Progenitor cell of endocrine pancreas (in vitro differentiated cells): ENCODE results near the gene RNF149. TPM values are rescaled to one million over a fixed set of nuclear protein-coding genes. Genes with fewer than 3 reads are reported as not detected.

Experiments used
- DNase-seq: peaks from one replicate; pipeline ENCODE4 v3.0.0; 2021; ENCODE audit warnings: low spot score; ENCODE audit not compliant: unreplicated experiment
- H3K27ac Mint-ChIP-seq: 2 replicates; pipeline ENCODE4 v1.8.0; 2021; ENCODE audit warnings: mild to moderate bottlenecking, moderate library complexity, mixed read lengths
- H3K27me3 Mint-ChIP-seq: 2 replicates; pipeline ENCODE4 v1.8.0; 2021; ENCODE audit warnings: mixed read lengths
- H3K36me3 Mint-ChIP-seq: 2 replicates; pipeline ENCODE4 v1.8.0; 2022; ENCODE audit warnings: mixed read lengths; ENCODE audit not compliant: insufficient read depth
- H3K4me1 Mint-ChIP-seq: 2 replicates; pipeline ENCODE4 v1.8.0; 2021; ENCODE audit warnings: low read depth, mixed read lengths
- H3K4me3 Mint-ChIP-seq: 2 replicates; pipeline ENCODE4 v1.8.0; 2021; ENCODE audit warnings: low read depth, mild to moderate bottlenecking, moderate library complexity, mixed read lengths
- H3K9me3 Mint-ChIP-seq: 2 replicates; pipeline ENCODE4 v1.8.0; 2021; ENCODE audit warnings: low read depth, mixed read lengths
- CTCF ChIP-seq: fragments of 200-600 bp; sonication (generic); IDR thresholded peaks from one replicate; pipeline ENCODE4 v1.5.0; 2021; ENCODE audit warnings: antibody characterized with exemption, mild to moderate bottlenecking; ENCODE audit not compliant: unreplicated experiment
- total RNA-seq: library from RNA; stranded (reverse); gene quantifications from 2 replicates; pipeline ENCODE4 v1.2.1, GENCODE V29; 2021

The RNF149 gene
- total RNA-seq, 1 donor from 2014 or later = 51.5 TPM

- no peak for TF ChIP-seq CTCF
- no peak for DNase-seq
- H3K4me3 Mint-ChIP-seq = peak overlapping the region; percentile 79
- peaks cover 12% of the 10 kb centered on the region for H3K36me3 Mint-ChIP-seq
- no peaks in the 10 kb centered on the region for H3K27me3 Mint-ChIP-seq
- peak overlapping the region; percentile 18 for H3K27ac Mint-ChIP-seq
- H3K9me3 Mint-ChIP-seq = no peaks in the 10 kb centered on the region
- H3K4me1 Mint-ChIP-seq = peaks cover 40% of the 10 kb centered on the region
Measured at GRCh38 chr2:101306410-101306809, 2.1 kb downstream of the RNF149 start.

- Mint-ChIP-seq H3K4me3 (peak overlapping the region; percentile 2), H3K4me1 (peaks cover 37% of the 10 kb centered on the region), H3K27ac (no peak overlapping the region), H3K9me3 (no peaks in the 10 kb centered on the region), H3K27me3 (no peaks in the 10 kb centered on the region), H3K36me3 (peaks cover 12% of the 10 kb centered on the region)
- no peak for TF ChIP-seq CTCF
- DNase-seq = no peak
Measured at GRCh38 chr2:101305492-101306078, 2.9 kb downstream of the RNF149 start.

- Mint-ChIP-seq H3K27me3 (no peaks in the 10 kb centered on the region), H3K4me3 (no peak overlapping the region), H3K9me3 (no peaks in the 10 kb centered on the region), H3K4me1 (peaks cover 33% of the 10 kb centered on the region), H3K27ac (no peak overlapping the region), H3K36me3 (peaks cover 12% of the 10 kb centered on the region)
- TF ChIP-seq CTCF = no peak
- DNase-seq = no peak
Measured at GRCh38 chr2:101305035-101305434, 3.5 kb downstream of the RNF149 start.

GRCh38 chr2:101303688-101304087 is 4.8 kb downstream of the RNF149 start:
- DNase-seq = no peak
- no peak for TF ChIP-seq CTCF
- Mint-ChIP-seq H3K4me1 (peaks cover 39% of the 10 kb centered on the region), H3K36me3 (peaks cover 12% of the 10 kb centered on the region), H3K27me3 (no peaks in the 10 kb centered on the region), H3K4me3 (no peak overlapping the region), H3K27ac (no peak overlapping the region), H3K9me3 (no peaks in the 10 kb centered on the region)

- H3K4me3 Mint-ChIP-seq = no peak overlapping the region
- no peak for TF ChIP-seq CTCF
- peaks cover 35% of the 10 kb centered on the region for H3K4me1 Mint-ChIP-seq
- H3K27ac Mint-ChIP-seq = no peak overlapping the region
- DNase-seq = no peak
- no peaks in the 10 kb centered on the region for H3K27me3 Mint-ChIP-seq
- H3K36me3 Mint-ChIP-seq = peaks cover 15% of the 10 kb centered on the region
- H3K9me3 Mint-ChIP-seq = no peaks in the 10 kb centered on the region
Measured at GRCh38 chr2:101302016-101302415, 6.5 kb downstream of the RNF149 start.
